Hepatocyte (in vitro differentiated cells): ENCODE results near the gene HECW1.

Experiments
- EZH2 ChIP-seq: fragments of 200-600 bp; sonication (generic); IDR thresholded peaks from 2 replicates; pipeline ENCODE4 v1.6.1; 2016; ENCODE audit warnings: antibody characterized with exemption, mild to moderate bottlenecking, borderline replicate concordance
- EZH2phosphoT487 ChIP-seq: fragments of 200-600 bp; sonication (generic); IDR thresholded peaks from one replicate; pipeline ENCODE4 v1.6.1; 2018; ENCODE audit warnings: antibody characterized with exemption, mild to moderate bottlenecking, low read depth, moderate library complexity; ENCODE audit not compliant: unreplicated experiment, severe bottlenecking
- TF ChIP-seq, protein P1 (sequence below): fragments of 200-600 bp; sonication (generic); IDR thresholded peaks from 2 replicates; pipeline ENCODE4 v1.5.1; 2016; ENCODE audit warnings: antibody characterized with exemption, mild to moderate bottlenecking; ENCODE audit not compliant: poor library complexity

DNA sequence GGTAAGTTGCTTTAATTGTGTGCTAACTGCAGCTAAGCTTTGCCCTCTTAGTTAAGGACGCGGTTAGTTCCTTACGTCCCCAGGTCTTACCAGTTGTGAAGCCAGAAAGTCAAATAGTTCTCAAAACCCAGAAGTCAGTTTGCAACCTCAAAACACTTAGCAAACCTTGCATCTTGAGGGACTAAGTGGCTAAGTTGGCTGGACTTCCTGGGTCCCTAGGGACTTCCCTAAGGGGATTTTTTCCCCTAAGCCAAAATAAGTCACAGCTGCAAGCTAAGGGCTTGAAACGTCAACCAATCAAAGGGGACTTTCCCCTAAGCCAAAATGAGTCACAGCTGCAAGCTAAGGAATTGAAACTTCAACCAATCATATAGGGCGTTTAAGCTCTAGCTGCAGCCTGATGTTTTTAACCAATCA is 36.2 kb upstream of the HECW1 start:
- TF ChIP-seq, protein P1, sequence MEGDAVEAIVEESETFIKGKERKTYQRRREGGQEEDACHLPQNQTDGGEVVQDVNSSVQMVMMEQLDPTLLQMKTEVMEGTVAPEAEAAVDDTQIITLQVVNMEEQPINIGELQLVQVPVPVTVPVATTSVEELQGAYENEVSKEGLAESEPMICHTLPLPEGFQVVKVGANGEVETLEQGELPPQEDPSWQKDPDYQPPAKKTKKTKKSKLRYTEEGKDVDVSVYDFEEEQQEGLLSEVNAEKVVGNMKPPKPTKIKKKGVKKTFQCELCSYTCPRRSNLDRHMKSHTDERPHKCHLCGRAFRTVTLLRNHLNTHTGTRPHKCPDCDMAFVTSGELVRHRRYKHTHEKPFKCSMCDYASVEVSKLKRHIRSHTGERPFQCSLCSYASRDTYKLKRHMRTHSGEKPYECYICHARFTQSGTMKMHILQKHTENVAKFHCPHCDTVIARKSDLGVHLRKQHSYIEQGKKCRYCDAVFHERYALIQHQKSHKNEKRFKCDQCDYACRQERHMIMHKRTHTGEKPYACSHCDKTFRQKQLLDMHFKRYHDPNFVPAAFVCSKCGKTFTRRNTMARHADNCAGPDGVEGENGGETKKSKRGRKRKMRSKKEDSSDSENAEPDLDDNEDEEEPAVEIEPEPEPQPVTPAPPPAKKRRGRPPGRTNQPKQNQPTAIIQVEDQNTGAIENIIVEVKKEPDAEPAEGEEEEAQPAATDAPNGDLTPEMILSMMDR, result no peak
- TF ChIP-seq EZH2 (no peak), EZH2phosphoT487 (no peak)
